Fibroblast of lung (primary cell): Measurements from ENCODE around the gene PEPD.

Source experiments
- EZH2 ChIP-seq: IDR thresholded peaks from 2 replicates; pipeline ENCODE4 v1.5.1; 2012; ENCODE audit warnings: low read length, control low read depth, mild to moderate bottlenecking; ENCODE audit errors: missing control alignments
- TF ChIP-seq, protein P1 (sequence below), 2 donors: IDR thresholded peaks in 1 of 2; conservative IDR thresholded peaks in 1 of 2; 1 replicate in 1 of 2; 2 replicates in 1 of 2; pipeline ENCODE4 v1.5.1; 2011 to 2012; ENCODE audit warnings: low read length in 2 of 2, control low read depth in 1 of 2, inconsistent platforms in 1 of 2, low read depth in 1 of 2, mild to moderate bottlenecking in 1 of 2

- TF ChIP-seq, protein P1, sequence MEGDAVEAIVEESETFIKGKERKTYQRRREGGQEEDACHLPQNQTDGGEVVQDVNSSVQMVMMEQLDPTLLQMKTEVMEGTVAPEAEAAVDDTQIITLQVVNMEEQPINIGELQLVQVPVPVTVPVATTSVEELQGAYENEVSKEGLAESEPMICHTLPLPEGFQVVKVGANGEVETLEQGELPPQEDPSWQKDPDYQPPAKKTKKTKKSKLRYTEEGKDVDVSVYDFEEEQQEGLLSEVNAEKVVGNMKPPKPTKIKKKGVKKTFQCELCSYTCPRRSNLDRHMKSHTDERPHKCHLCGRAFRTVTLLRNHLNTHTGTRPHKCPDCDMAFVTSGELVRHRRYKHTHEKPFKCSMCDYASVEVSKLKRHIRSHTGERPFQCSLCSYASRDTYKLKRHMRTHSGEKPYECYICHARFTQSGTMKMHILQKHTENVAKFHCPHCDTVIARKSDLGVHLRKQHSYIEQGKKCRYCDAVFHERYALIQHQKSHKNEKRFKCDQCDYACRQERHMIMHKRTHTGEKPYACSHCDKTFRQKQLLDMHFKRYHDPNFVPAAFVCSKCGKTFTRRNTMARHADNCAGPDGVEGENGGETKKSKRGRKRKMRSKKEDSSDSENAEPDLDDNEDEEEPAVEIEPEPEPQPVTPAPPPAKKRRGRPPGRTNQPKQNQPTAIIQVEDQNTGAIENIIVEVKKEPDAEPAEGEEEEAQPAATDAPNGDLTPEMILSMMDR (conservative IDR thresholded peaks at IDR 0.05 in 1 of 2, IDR thresholded peaks at IDR 0.05 in 1 of 2; ENCODE audit: low read depth in 1 of 2, low read length in 2 of 2), result no peak
- TF ChIP-seq EZH2, result no peak
These were observed 38.4 kb upstream of the PEPD start for GRCh38 chr19:33559996-33560395.
